HepG2 (cell line): Measurements from ENCODE around the gene DPEP2NB. TPM values are rescaled to one million over a fixed set of nuclear protein-coding genes. Genes with fewer than 3 reads are reported as not detected.

Experiments
- ETV5 ChIP-seq: IDR thresholded peaks from 2 replicates; pipeline ENCODE4 v1.6.1; 2018; ENCODE audit warnings: missing biosample characterization, missing genetic modification reagents, inconsistent platforms, borderline replicate concordance
- EZH2 ChIP-seq: conservative IDR thresholded peaks from 2 replicates; pipeline ENCODE4 v1.6.1; 2012; ENCODE audit warnings: mild to moderate bottlenecking, low read depth, low read length, moderate library complexity
- KLF11 ChIP-seq: IDR thresholded peaks from 2 replicates; pipeline ENCODE4 v1.6.1; 2016; ENCODE audit warnings: missing compliant biosample characterization
- KMT2B ChIP-seq: IDR thresholded peaks from 2 replicates; pipeline ENCODE4 v1.6.1; 2016; ENCODE audit warnings: missing genetic modification reagents, missing compliant biosample characterization
- MAZ ChIP-seq, 2 experiments: sonication (generic) in 1 of 2; formaldehyde crosslinking in 1 of 2; IDR thresholded peaks; 2 replicates each; pipeline versions ENCODE4 v1.5.0 to v1.6.1; 2012 to 2020; ENCODE audit warnings: low read depth in 2 of 2, mild to moderate bottlenecking in 2 of 2, borderline replicate concordance in 1 of 2, improper control_type of control experiment in 1 of 2, low read length in 1 of 2, missing genetic modification reagents in 1 of 2, moderate library complexity in 1 of 2
- MTA3 ChIP-seq: sonication (generic); formaldehyde crosslinking; IDR thresholded peaks from 2 replicates; pipeline ENCODE4 v1.4.0; 2020; ENCODE audit warnings: missing genetic modification reagents
- NFE2L1 ChIP-seq: sonication (generic); formaldehyde crosslinking; IDR thresholded peaks from 2 replicates; pipeline ENCODE4 v1.4.0; 2020; ENCODE audit warnings: missing genetic modification reagents, mild to moderate bottlenecking, borderline replicate concordance
- NONO ChIP-seq, 2 experiments: fragments of 450-650 bp in 1 of 2; sonication (generic) in 1 of 2; formaldehyde crosslinking in 1 of 2; IDR thresholded peaks in 1 of 2; conservative IDR thresholded peaks in 1 of 2; 2 replicates each; pipeline versions ENCODE4 v1.6.1 to v1.8.0; 2017 to 2022; ENCODE audit warnings: mild to moderate bottlenecking in 1 of 2, missing genetic modification reagents in 1 of 2, moderate library complexity in 1 of 2
- SOX5 ChIP-seq: IDR thresholded peaks from 2 replicates; pipeline ENCODE4 v1.6.1; 2016; ENCODE audit warnings: borderline replicate concordance
- TARDBP ChIP-seq: sonication (generic); formaldehyde crosslinking; IDR thresholded peaks from 2 replicates; pipeline ENCODE4 v1.8.0; 2022; ENCODE audit warnings: mild to moderate bottlenecking, missing genetic modification reagents
- ZBTB38 ChIP-seq: sonication (generic); formaldehyde crosslinking; IDR thresholded peaks from 2 replicates; pipeline ENCODE4 v1.5.1; 2020; ENCODE audit warnings: mild to moderate bottlenecking, missing genetic modification reagents
- ZFX ChIP-seq: sonication (generic); formaldehyde crosslinking; IDR thresholded peaks from 2 replicates; pipeline ENCODE4 v1.4.0; 2020; ENCODE audit warnings: mild to moderate bottlenecking, low read depth, missing genetic modification reagents, moderate library complexity
- ZNF180 ChIP-seq: sonication (generic); formaldehyde crosslinking; IDR thresholded peaks from 2 replicates; pipeline ENCODE4 v1.4.0; 2020; ENCODE audit warnings: low read depth, missing genetic modification reagents, borderline replicate concordance
- ZNF235 ChIP-seq: sonication (generic); formaldehyde crosslinking; IDR thresholded peaks from 2 replicates; pipeline ENCODE4 v1.8.1; 2023; ENCODE audit warnings: mild to moderate bottlenecking, missing genetic modification reagents, borderline replicate concordance
- ZNF253 ChIP-seq: sonication (generic); formaldehyde crosslinking; IDR thresholded peaks from 2 replicates; pipeline ENCODE4 v1.8.0; 2022; ENCODE audit warnings: mild to moderate bottlenecking, missing genetic modification reagents, borderline replicate concordance
- ZNF446 ChIP-seq: sonication (generic); formaldehyde crosslinking; IDR thresholded peaks from 2 replicates; pipeline ENCODE4 v1.5.0; 2020; ENCODE audit warnings: mild to moderate bottlenecking, missing genetic modification reagents
- ZNF451 ChIP-seq: sonication (generic); formaldehyde crosslinking; IDR thresholded peaks from 2 replicates; pipeline ENCODE4 v1.5.0; 2020; ENCODE audit warnings: mild to moderate bottlenecking, missing genetic modification reagents
- ZNF484 ChIP-seq: sonication (generic); formaldehyde crosslinking; IDR thresholded peaks from 2 replicates; pipeline ENCODE4 v1.5.1; 2020; ENCODE audit warnings: mild to moderate bottlenecking, low read depth, missing genetic modification reagents, borderline replicate concordance
- ZNF615 ChIP-seq: sonication (generic); formaldehyde crosslinking; IDR thresholded peaks from 2 replicates; pipeline ENCODE4 v1.5.0; 2020; ENCODE audit warnings: mild to moderate bottlenecking, missing genetic modification reagents, borderline replicate concordance
- ZNF737 ChIP-seq: sonication (generic); formaldehyde crosslinking; IDR thresholded peaks from 2 replicates; pipeline ENCODE4 v1.5.0; 2020; ENCODE audit warnings: missing genetic modification reagents, mild to moderate bottlenecking, borderline replicate concordance
- polyA plus RNA-seq, 8 experiments: library from polyadenylated mRNA; depleted of rRNA in 3 of 8; stranded (reverse) in 7 of 8; unstranded in 1 of 8; fragments of >200 nt; fragmentation: Illumina TruSeq in 4 of 8; extraction: Trizol in 4 of 8; gene quantifications; 2 replicates each; pipeline versions ENCODE4 v1.2.1 to v1.2.3, GENCODE V29; 2011 to 2016; ENCODE audit warnings: low read depth in 4 of 8, missing spikeins in 1 of 8, mixed read lengths in 1 of 8; ENCODE audit not compliant: insufficient read depth in 1 of 8
- total RNA-seq, 5 experiments: library from RNA; depleted of rRNA; stranded (reverse); fragments of >200 nt; fragmentation: Illumina TruSeq; extraction: Trizol; gene quantifications; 2 replicates each; pipeline ENCODE4 v1.2.3, GENCODE V29; 2016; ENCODE audit warnings: low read depth in 1 of 5
- TF ChIP-seq, protein P1 (sequence below): sonication (generic); formaldehyde crosslinking; IDR thresholded peaks from 2 replicates; pipeline ENCODE4 v1.5.1; 2020; ENCODE audit warnings: missing genetic modification reagents, mild to moderate bottlenecking, borderline replicate concordance
- TF ChIP-seq, protein P2 (sequence below): sonication (generic); formaldehyde crosslinking; IDR thresholded peaks from 2 replicates; pipeline ENCODE4 v1.5.0; 2020; ENCODE audit warnings: mild to moderate bottlenecking, missing genetic modification reagents, borderline replicate concordance
- TF ChIP-seq, protein P3 (sequence below): IDR thresholded peaks from 2 replicates; pipeline ENCODE4 v1.6.1; 2016; ENCODE audit warnings: mild to moderate bottlenecking

The DPEP2NB gene
- total and polyA plus RNA-seq, 2 of the 13 experiments (the other 11 are each of a cell fraction or from before 2014, with no cell fraction given), result not detected

DNA sequence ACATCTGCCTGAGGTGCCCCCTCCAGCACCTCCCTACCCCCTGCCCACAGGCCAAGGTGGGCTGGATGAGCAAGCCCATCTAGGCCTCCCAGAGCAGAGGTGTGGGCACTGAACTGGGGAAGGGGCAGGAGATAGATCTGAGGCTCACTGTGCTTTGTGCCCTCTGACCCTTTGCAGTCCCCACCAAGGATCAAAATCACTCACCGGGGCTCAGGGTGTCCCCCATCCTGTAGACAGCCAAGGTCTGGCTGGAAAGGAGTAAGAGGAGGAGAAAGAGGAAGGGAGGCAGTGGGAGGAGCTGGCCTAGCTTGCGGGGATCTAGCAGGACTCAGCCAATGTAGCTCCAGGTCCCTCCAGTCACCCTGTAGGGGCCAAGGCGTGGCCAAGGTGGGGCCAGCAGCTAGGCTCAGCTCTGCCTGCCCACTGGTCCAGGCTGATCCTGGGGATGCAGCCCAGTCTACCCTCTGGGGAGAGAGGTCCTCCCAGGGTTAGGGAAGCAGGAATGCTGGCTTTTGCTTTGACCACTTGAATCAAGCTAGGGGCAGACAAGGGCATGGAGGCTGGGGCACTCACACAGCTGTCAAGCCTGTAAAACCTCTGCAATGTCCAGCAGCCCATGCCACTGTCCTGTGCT lies 49.0 kb downstream of the DPEP2NB start (continued):
- TF ChIP-seq ZNF446 (CRISPR knock-in tag), result no peak
- TF ChIP-seq MAZ (IDR thresholded peaks at IDR 0.05; ENCODE audit: borderline replicate concordance, low read depth, low read length), result no peak
- 0 out of 2 replicates have a peak, but pooled peaks have one; percentile 37 for TF ChIP-seq MAZ (CRISPR knock-in tag; IDR thresholded peaks at IDR 0.05; ENCODE audit: low read depth)
- no peak for TF ChIP-seq ZNF180 (CRISPR knock-in tag)
- TF ChIP-seq ZNF235, result no peak
- TF ChIP-seq NONO (IDR thresholded peaks at IDR 0.05), result no peak
- no peak for TF ChIP-seq NONO (CRISPR knock-in tag; conservative IDR thresholded peaks at IDR 0.05)
- 0 out of 2 replicates have a peak, but pooled peaks have one; percentile 5 for TF ChIP-seq KLF11 (CRISPR knock-in tag)
- no peak for TF ChIP-seq SOX5 (CRISPR knock-in tag)
- TF ChIP-seq TARDBP (CRISPR knock-in tag), result 0 out of 2 replicates have a peak, but pooled peaks have one; percentile 16
- TF ChIP-seq EZH2, result no peak
- peak; percentile 18; the same call in 1 of the 2 replicates for TF ChIP-seq ZBTB38
- no peak; the same call in 1 of the 2 replicates for TF ChIP-seq ETV5 (CRISPR knock-in tag)
- TF ChIP-seq ZNF737, result no peak
- no peak for TF ChIP-seq MTA3 (CRISPR knock-in tag)
- no peak; the same call in 1 of the 2 replicates for TF ChIP-seq KMT2B (CRISPR knock-in tag)
- TF ChIP-seq ZFX (CRISPR knock-in tag), result peak; percentile 36
- no peak for TF ChIP-seq ZNF451
- TF ChIP-seq, protein P1, sequence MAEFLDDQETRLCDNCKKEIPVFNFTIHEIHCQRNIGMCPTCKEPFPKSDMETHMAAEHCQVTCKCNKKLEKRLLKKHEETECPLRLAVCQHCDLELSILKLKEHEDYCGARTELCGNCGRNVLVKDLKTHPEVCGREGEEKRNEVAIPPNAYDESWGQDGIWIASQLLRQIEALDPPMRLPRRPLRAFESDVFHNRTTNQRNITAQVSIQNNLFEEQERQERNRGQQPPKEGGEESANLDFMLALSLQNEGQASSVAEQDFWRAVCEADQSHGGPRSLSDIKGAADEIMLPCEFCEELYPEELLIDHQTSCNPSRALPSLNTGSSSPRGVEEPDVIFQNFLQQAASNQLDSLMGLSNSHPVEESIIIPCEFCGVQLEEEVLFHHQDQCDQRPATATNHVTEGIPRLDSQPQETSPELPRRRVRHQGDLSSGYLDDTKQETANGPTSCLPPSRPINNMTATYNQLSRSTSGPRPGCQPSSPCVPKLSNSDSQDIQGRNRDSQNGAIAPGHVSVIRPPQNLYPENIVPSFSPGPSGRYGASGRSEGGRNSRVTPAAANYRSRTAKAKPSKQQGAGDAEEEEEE (CRISPR knock-in tag), result no peak
- TF ChIP-seq ZNF615 (CRISPR knock-in tag), result no peak
- no peak for TF ChIP-seq ZNF253
- TF ChIP-seq ZNF484 (CRISPR knock-in tag), result no peak
- TF ChIP-seq, protein P2, sequence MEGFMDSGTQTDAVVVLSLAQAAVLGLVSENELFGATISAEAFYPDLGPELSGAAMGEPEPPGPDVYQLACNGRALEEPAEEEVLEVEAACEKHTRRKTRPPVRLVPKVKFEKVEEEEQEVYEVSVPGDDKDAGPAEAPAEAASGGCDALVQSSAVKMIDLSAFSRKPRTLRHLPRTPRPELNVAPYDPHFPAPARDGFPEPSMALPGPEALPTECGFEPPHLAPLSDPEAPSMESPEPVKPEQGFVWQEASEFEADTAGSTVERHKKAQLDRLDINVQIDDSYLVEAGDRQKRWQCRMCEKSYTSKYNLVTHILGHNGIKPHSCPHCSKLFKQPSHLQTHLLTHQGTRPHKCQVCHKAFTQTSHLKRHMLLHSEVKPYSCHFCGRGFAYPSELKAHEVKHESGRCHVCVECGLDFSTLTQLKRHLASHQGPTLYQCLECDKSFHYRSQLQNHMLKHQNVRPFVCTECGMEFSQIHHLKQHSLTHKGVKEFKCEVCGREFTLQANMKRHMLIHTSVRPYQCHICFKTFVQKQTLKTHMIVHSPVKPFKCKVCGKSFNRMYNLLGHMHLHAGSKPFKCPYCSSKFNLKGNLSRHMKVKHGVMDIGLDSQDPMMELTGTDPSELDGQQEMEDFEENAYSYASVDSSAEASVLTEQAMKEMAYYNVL (CRISPR knock-in tag), result no peak
- TF ChIP-seq NFE2L1 (CRISPR knock-in tag), result no peak
- TF ChIP-seq, protein P3, sequence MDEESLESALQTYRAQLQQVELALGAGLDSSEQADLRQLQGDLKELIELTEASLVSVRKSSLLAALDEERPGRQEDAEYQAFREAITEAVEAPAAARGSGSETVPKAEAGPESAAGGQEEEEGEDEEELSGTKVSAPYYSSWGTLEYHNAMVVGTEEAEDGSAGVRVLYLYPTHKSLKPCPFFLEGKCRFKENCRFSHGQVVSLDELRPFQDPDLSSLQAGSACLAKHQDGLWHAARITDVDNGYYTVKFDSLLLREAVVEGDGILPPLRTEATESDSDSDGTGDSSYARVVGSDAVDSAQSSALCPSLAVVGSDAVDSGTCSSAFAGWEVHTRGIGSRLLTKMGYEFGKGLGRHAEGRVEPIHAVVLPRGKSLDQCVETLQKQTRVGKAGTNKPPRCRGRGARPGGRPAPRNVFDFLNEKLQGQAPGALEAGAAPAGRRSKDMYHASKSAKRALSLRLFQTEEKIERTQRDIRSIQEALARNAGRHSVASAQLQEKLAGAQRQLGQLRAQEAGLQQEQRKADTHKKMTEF, result 0 out of 2 replicates have a peak, but pooled peaks have one; percentile 9
